ENCODE measurements around the gene AGTRAP.

The AGTRAP gene

DNA sequence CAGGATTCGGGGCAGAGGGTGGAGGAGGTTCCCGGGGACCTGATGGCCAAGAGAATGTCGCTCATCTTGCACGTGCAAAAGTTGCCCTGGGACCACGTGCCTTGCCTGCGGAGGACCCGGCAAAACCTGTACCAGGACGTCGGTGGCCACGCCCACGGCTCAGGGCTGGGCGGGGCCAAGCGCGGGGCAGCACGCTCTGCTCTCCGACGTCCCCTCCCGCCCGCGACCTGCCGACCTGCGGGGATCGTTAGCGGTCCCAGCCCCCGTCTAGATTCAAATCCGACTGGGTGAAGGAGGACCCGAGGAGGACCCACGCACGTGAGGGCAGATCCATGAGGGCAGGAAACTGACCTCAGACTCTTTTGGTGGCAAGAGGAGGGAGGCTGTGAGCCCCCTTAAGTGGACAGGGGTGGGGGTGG, 26.1 kb downstream of the AGTRAP start, which contains the start of gene C1orf167:
Gene C1orf167, plus strand, starts transcription at position 206 of the 419 bp plus-strand sequence. CDS start 2,208 bp downstream, outside the sequence.
- DNase-seq (ENCODE audit: low read depth, low spot score): peak; percentile 59

GRCh38 chr1:11764115-11764514, 28.2 kb downstream of the AGTRAP start:
- no peak for DNase-seq (ENCODE audit: low read depth, low spot score)

DNA sequence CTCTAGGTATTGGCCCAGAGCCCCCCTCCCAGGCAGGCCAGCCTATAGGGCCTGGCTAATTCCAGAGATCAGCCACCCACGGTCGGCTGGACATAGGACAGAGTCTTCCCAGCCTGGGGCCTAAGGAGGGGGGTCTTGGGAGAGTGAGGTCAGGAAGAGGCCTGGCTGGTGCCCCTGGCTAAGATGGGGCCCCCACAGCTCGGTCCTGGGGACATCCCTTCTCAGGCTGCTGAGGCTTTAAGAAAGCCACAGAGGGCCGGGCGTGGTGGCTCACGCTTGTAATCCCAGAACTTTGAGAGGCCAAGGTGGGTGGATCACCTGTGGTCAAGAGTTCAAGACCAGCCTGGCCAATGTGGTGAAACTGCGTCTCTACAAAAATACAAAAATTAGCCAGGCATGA, 28.6 kb downstream of the AGTRAP start:
- no peak for DNase-seq (ENCODE audit: low read depth, low spot score)

DNA sequence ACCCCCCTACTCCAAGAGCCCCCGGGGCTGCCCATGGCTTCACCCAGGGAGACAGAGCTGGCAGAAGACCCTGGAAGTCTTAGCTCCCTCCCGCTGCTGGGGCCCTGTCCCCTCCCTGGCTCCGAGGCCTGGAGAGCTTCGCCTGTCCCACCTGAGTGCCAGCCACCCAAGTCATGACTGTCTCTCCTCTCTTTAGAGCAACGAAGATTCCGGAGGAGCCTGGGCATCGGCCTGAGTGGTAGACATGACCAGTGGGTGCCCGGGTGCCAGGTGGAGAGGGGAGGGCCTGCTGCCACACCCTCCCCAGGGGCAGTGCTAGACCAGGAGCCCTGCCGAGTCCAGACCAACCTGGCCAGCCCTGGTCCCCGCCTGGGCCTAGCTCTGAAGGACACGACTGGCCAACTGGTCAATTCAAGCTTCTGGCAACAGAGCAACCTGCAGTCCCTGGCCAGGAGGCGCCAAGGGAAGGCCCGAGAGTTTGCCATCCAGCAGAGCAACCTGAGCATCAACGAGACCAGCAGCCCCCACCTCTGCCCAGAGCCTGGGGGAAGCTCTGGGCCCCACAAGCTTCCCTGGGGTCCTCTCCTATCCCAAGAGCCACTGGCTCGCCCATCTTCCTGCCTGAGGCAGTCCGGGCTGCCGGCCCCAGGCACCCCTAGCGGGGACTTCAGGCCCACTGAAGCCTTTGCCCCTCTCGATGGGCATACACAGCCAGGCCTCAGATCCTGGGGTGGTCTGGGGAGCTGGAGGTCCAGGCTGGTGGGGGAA, 29.9 kb downstream of the AGTRAP start:
- DNase-seq (ENCODE audit: low read depth, low spot score): no peak

- DNase-seq (ENCODE audit: low read depth, low spot score): no peak
Observed at GRCh38 chr1:11766429-11766776, 30.5 kb downstream of the AGTRAP start.

- DNase-seq (ENCODE audit: low read depth, low spot score): no peak
Observed at GRCh38 chr1:11767922-11768704, 32.2 kb downstream of the AGTRAP start.

GRCh38 chr1:11768821-11769220, 32.9 kb downstream of the AGTRAP start:
- peak; percentile 60 for DNase-seq (ENCODE audit: low read depth, low spot score)

GRCh38 chr1:11769274-11769673, 33.3 kb downstream of the AGTRAP start:
- DNase-seq (ENCODE audit: low read depth, low spot score): no peak

- DNase-seq (ENCODE audit: low read depth, low spot score): no peak
Observed at GRCh38 chr1:11770011-11770410, 34.1 kb downstream of the AGTRAP start.

GRCh38 chr1:11771481-11772043, 35.6 kb downstream of the AGTRAP start:
- DNase-seq (ENCODE audit: low read depth, low spot score): no peak

GRCh38 chr1:11772458-11772857, 36.5 kb downstream of the AGTRAP start:
- no peak for DNase-seq (ENCODE audit: low read depth, low spot score)

DNA sequence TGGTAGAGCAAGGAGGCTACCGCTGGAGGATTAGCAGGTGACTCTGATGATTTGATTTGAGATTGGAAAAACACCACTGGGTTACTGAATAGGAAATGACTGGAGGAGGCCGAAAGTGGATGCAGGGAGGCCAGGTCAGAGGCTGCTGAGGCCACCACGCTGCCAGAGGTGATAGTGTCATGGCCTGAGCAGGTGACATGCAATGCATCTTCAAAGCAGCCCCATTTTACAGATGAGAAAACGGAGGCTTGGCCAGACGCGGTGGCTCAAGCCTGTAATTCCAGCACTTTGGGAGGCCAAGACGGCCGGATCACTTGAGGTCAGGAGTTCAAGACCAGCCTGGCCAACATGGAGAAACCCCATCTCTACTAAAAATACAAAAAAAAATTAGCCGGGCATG, 38.8 kb downstream of the AGTRAP start:
- DNase-seq (ENCODE audit: low read depth, low spot score): no peak

DNA sequence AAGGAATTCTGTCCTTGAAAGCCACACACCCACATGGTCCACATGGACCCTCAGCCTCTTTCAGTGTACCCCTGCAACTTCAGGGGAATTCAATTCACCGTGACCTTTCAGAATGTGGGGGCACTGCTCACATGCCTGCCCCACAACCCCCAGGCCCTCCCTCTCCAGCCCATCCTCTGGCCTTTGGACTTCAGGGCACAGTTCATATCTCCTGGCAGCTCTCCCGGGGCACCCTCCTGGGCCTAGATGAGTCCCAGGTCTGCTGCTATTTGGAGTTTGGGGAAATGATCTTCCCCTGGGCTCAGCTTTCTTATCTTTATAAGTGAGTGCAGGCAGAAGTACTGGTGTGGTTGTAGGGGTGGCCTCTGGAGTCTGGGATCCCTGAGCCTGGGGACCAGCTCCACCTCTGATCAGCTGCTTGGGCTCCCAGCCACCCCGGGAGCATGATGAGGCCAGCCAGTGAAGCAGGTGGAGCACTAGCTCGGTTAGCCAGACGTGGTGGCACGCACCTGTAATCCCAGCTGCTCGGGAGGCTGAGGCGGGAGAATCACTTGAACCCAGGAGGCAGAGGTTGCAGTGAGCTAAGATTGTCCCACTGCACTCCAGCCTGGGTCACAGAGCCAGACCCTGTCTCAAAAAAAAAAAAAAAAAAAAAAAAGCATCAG, 41.9 kb downstream of the AGTRAP start:
- DNase-seq (ENCODE audit: low read depth, low spot score): no peak

GRCh38 chr1:11778336-11778735, 42.4 kb downstream of the AGTRAP start:
- DNase-seq (ENCODE audit: low read depth, low spot score): no peak

DNA sequence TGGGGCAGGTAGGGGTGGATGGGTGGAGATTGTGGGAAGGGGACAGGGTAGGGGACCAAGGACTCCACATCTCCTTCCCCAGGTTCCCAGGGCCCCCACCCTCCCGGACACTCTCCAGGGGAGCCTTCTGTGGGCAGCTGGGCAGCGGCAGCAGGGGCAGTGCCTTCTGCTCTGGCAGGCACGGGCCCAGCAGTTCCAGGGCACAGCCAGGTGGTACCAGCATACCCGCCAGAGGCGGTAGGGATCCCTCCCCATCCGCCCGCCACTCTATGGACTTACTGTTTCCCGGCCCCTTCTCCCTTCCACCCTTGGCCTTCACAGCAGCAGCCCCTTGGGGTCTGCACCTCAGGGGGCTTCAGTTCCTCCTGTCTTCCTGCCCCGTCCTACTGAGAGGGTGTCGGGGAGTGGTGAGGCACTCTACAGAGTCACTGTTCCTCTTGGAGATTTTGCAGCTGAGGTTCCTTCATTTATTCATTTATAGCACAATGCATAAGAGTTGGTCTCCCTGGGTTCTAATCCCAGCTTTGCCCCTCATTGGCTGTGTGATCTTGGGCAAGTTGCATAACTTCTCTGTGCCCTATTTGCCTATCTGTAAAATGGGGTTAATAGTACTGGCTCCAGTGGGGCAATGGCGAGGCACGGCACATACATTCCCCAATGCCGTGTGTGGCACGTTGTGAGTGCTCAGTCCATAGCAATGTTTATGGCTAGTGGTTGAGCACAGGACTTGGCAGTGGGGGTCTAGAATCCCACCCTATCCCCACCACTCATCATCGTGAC, 43.1 kb downstream of the AGTRAP start:
- DNase-seq (ENCODE audit: low read depth, low spot score): no peak

DNA sequence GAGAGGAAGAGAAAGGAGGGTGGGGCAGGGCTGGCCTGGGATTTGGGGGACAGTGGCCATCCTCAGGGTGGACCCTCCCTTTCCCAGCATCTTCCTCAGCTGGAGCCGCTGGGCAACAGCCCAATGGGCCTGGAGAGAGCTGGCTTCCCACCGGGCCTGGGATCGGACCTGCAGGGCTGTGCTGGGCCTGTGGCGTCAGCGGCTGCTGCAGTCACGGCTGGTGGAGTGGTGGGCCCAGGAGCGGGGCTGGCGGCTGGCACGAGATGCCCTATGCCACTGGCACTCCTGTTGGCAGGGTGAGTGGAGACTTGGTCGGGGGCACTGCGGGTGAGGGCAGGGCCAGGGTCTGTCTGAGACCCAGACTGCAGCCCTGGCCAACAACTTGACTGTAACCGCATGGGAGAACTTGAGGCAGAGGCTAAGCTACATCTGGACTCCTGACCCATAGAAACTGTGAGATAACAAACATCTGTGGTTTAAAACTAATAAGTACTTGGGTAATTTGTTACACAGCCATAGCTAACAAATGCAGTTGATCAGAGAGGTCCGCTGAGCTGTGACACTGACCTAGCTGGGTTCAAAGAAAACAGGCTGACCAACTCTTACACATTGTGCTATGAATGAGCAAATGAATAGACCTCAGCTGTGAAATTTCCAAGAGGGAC, 43.9 kb downstream of the AGTRAP start:
- no peak for DNase-seq (ENCODE audit: low read depth, low spot score)

GRCh38 chr1:11780380-11781147, 44.6 kb downstream of the AGTRAP start:
- DNase-seq (ENCODE audit: low read depth, low spot score): peak; percentile 96

DNA sequence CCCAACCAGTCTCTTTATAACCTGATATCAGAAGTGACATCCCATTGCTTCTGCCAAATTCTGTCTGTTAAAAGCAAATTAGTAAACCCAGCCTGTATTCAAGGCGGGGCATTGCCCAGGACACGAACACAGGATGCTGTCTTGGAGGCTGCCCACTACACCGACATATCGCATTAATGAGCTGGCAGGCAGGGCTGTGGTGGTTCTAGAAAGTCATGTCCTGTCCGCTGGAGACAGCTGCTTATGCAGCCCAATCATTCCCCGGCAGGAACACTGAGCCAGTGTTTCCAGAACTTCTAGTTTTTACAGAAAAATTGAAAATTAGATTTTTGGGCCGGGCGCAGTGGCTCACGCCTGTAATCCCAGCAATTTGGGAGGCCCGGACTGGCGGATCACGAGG, 45.4 kb downstream of the AGTRAP start:
- no peak for DNase-seq (ENCODE audit: low read depth, low spot score)

GRCh38 chr1:11782127-11782708, 46.3 kb downstream of the AGTRAP start:
- no peak for DNase-seq (ENCODE audit: low read depth, low spot score)

DNA sequence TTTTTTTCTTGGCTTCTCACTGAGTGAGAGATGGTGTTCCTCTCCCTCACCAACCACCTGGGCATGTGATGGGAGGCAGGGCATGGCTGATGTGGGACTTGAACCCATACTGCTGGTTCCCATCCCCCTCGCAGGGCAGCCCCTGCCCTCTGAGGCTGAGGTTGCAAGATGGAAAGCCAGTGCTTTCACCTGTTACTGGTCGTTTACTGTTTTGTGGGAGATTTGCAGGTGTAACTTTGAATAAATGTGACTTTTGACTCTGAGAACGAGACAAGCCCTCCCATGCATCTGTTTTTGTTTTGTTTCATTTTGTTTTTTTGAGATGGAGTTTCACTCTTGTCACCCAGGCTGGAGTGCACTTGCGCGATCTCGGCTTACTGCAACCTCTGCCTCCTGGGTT, 47.6 kb downstream of the AGTRAP start:
- no peak for DNase-seq (ENCODE audit: low read depth, low spot score)
